GM19463 (cell line): ENCODE data around the gene TGFBR3.
A peak's percentile ranks its signal among the peaks of the same experiment; 100 is the strongest.
"Not testable (repeated sequence)": the region's sequence is repeated elsewhere in the genome, so short reads cannot be mapped to it uniquely, and the experiment has no call there.

Experiments
- ATAC-seq: cut with Tn5 transposase; IDR thresholded peaks from one replicate; pipeline ENCODE4 v1.9.1; 2021; ENCODE audit warnings: mild to moderate bottlenecking, moderate library complexity; ENCODE audit not compliant: unreplicated experiment

The TGFBR3 gene

GRCh38 chr1:91884459-91885212 is 1.3 kb downstream of the TGFBR3 start:
- no peak for ATAC-seq

- no peak for ATAC-seq
These were observed 2.5 kb downstream of the TGFBR3 start for GRCh38 chr1:91883470-91883869.

GRCh38 chr1:91881280-91881679 is 4.7 kb downstream of the TGFBR3 start:
- no peak for ATAC-seq

GRCh38 chr1:91879733-91880132 is 6.2 kb downstream of the TGFBR3 start:
- no peak for ATAC-seq

GRCh38 chr1:91877574-91878208 is 8.3 kb downstream of the TGFBR3 start:
- ATAC-seq = peak; percentile 48

- no peak for ATAC-seq
These were observed 9.0 kb downstream of the TGFBR3 start for GRCh38 chr1:91876781-91877573.

GRCh38 chr1:91876040-91876470 is 9.9 kb downstream of the TGFBR3 start:
- peak; percentile 88 for ATAC-seq

GRCh38 chr1:91874167-91874566 is 11.8 kb downstream of the TGFBR3 start:
- no peak for ATAC-seq

GRCh38 chr1:91872559-91873081 is 13.3 kb downstream of the TGFBR3 start:
- no peak for ATAC-seq

- no peak for ATAC-seq
These were observed 14.0 kb downstream of the TGFBR3 start for GRCh38 chr1:91872000-91872399.

GRCh38 chr1:91870322-91870721 is 15.6 kb downstream of the TGFBR3 start:
- ATAC-seq = no peak

- no peak for ATAC-seq
These were observed 19.5 kb downstream of the TGFBR3 start for GRCh38 chr1:91866425-91866824.

- no peak for ATAC-seq
These were observed 21.8 kb downstream of the TGFBR3 start for GRCh38 chr1:91864017-91864700.

- ATAC-seq = no peak
These were observed 22.5 kb downstream of the TGFBR3 start for GRCh38 chr1:91863498-91863897.

GRCh38 chr1:91862120-91862519 is 23.8 kb downstream of the TGFBR3 start:
- ATAC-seq = no peak

- no peak for ATAC-seq
These were observed 28.3 kb downstream of the TGFBR3 start for GRCh38 chr1:91857557-91858239.

GRCh38 chr1:91856996-91857395 is 29.0 kb downstream of the TGFBR3 start:
- ATAC-seq = no peak

GRCh38 chr1:91854852-91855534 is 31.0 kb downstream of the TGFBR3 start:
- no peak for ATAC-seq

- ATAC-seq = no peak
These were observed 32.6 kb downstream of the TGFBR3 start for GRCh38 chr1:91853397-91853796.

GRCh38 chr1:91852011-91852410 is 33.9 kb downstream of the TGFBR3 start:
- ATAC-seq = not testable (repeated sequence)
